NOMO-1 treated with DMSO at 0.1 percent for 48 hours (cell line): ENCODE data around the gene CXCL5.

Source experiments
- DNase-seq: peaks from one replicate; lab custom pipeline; 2025; ENCODE audit not compliant: unreplicated experiment; lab: John Stamatoyannopoulos, UW

Gene CXCL5

DNA sequence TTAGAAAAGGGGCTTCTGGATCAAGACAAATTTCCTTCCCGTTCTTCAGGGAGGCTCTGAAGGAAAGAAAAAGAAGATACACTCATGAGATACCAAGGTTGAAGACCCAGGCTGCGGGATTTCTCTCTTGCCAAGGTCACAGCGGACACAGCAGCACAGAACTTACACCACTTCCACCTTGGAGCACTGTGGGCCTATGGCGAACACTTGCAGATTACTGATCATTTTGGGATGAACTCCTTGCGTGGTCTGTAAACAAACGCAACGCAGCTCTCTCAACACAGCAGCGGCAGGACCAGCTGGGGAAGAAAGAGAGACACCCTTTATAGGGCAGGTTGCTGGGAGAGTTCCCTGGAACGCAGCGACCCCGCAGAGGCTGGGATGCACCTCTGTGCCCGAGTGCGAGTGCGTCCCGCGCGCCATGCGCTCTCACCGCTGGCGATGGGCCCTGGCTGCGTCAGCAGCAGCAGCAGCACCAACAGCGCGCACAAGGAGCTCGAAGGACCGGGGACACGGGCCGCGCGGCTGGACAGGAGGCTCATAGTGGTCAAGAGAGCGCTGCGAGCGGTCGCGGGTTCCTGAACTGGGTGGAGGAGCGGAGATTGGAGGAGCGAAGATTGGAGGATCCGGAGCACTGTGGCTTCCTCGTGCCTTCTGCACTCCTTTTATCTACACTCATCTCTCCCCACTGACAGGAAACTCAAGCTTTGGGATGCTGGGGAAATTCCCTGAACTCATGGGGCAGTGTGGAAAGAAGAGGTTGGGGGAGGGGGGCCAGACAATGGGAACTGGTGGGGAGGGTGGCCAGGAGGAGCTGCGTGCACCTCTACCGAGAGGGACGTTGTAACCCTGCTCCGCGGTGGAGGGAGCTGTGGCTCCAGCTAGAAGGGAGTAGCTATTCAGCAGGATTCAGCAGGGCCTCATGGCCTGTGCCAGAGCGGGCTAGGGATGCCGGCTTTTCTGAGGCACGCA lies at the start of gene CXCL5:
TSS of gene CXCL5 (minus strand) at position 638 of the 972 bp plus-strand sequence. CDS start at position 542, 96 bp downstream.
- no peak for DNase-seq

DNA sequence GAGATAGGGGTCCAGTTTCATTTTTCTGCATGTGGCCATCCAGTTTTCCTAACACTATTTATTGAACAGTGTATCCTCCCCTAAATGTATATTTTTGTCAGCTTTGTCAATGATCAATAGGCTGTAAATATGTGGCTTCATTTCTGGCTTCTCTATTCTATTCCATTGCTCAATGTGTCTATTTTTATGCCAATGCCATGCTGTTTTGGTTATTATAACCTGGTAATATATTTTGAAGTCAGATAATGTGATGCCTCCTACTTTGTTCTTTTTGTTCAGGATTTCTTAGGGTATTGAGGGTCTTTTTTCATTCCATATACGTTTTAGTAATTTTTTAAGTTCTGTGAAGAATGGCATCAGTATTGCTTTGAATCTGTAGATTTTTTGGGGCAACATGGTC lies 48.7 kb upstream of the CXCL5 start:
- DNase-seq = no peak

DNA sequence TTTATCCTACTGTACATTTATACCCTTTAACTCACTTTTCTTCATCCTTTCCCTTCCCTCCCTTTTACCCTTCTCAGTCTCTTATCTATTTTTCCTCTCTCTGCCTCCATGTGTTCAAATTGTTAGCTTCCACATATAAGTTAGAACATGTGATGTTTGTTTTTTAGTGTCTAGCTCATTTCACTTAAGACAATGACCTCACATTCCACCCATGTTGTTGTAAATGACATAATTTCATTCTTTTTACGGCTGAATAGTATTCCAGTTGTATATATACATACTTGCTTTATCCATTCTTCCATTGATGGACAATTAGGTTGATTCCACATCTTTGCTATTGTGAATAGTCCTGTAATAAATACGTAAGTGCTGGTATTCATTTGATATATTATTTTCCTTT lies 47.3 kb upstream of the CXCL5 start:
- DNase-seq = no peak

DNA sequence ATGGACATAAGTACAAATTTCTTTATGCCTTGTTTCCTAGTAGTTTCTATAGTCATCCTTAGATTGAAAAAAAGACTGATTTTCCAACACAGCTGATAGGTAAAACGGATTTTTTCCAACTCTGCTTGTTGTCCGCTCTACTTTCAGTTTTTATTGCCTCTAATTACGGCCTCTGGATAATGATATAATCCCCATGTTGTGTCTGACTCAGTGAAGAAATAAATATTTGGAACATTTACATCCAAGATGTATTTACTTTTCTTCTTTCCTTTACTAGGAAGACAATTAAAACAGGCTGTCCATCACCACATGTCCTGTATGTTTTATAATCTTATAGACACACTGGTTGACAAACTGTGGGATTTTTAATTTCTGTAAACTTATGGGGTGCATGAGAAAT lies 46.8 kb upstream of the CXCL5 start:
- no peak for DNase-seq

DNA sequence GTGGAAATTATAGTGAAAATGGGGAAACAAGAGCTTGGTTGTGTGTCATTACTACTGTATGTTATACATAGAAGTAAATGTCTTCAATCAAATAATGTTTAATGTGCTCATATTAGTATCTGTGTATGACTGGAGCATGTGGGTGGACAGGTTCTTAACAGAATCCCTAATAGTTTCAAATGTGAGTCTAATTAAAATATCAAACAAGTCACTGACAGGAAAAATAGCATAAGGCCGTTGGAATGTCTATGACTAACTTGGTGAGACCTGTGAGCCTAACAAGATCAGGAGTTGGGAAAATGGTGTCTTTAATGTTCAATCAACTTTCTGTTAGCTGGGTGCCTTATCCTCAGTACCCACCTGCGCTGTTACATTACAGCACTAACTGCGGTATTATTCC lies 46.2 kb upstream of the CXCL5 start:
- DNase-seq = no peak

DNA sequence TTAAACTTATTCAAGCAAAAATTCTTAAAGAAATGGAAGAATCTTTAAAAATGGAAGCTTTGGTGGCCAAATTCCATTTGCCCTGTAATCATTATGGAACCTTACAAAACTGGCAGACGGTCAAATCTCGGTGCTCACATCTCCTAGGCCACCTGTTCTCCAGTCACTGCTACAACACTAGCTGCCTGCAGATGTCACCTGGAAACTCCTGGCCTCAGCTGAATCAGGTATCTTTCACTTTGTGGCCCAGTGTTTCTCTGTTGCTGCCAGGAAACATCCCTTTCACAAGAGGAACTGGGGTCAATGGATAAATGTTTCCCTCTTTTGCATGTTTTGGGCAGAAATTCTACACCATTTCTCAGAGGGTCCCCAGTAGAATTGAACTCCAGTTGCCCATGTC lies 44.2 kb upstream of the CXCL5 start:
- no peak for DNase-seq

DNA sequence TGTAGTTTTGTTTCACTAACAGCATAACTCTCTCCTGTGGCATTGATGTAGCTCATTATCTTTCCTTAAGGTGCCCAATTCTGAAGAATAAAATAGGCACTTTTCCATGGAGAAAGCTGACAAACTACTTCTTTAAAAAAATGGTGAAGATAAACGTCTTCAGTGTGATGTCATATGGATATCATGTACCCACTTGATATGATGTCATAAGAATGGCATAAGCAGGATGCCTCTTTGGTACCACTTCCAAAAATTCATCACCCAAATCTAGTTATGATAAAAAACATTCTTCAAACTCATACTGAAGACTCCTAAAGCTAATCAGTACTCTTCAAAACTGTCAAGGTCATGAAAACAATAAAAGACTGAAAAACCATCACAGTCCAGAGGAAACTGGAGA lies 42.9 kb upstream of the CXCL5 start:
- DNase-seq = no peak

DNA sequence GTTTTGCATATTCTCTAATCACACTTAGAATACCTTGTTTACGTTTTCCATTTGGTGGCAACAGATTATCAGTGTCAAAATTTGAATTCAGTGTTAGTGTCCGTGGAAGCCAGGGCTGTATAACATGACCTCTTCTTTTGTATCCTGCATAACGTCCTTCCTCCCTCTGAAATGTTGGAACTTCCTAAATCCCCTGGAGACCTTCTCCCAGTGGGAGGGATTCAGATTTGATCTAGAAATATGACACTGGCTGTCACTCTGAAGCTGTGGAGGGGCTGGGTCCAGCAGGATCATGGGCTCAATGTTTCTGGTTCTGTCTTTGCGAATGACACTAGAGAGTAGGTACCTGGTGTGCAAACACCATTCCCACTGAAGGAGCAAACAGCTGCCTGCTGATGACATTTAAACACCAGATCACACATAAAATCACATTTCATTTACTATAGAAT lies 40.9 kb upstream of the CXCL5 start:
- DNase-seq = no peak

DNA sequence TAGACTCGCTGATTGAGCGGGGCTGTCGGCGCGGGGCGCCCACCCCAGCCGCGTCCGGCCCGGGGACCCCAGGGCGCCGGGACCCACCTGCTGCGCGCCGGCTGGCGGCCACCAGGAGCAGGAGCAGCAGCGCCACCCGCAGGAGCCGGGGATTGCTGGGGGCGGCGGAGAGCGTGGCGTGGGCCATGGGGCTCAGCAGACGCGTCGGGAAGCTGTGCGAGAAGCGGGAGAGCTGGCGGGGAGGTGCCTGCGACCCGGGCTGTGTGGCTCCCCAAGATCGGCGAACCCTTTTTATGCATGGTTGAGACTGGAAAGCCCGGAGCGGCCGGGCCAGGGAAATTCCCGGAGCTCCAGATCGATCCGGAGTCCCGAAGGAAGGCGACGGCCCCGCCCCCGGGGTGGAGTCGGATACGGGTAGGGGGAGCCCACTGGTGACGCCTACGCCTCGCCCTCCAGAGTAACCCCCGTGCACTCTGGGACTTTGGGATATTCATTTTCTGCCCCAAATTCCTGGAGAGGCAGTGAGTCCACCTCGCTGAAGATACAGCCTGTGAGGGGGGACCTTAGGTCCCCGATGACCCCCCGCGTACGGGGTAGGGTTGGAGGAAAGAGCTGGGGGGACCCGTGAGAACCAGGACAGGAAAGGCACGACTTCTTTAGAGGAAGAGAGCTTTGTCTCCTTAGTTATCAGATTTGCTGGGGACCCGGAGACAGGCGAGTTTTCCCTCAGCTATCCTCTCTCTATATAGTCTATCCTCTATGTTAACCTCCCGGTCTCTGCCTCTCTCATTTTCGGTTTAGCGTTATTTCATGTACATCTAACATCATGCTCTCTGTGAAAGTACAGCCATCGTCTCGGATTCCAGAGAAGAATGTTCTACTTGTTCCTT lies 40.2 kb upstream of the CXCL5 start, which contains the start of gene CXCL3:
TSS of gene CXCL3 (minus strand) at position 265 of the 890 bp plus-strand sequence. CDS start at position 187, 78 bp downstream.
- DNase-seq = peak; percentile 6

DNA sequence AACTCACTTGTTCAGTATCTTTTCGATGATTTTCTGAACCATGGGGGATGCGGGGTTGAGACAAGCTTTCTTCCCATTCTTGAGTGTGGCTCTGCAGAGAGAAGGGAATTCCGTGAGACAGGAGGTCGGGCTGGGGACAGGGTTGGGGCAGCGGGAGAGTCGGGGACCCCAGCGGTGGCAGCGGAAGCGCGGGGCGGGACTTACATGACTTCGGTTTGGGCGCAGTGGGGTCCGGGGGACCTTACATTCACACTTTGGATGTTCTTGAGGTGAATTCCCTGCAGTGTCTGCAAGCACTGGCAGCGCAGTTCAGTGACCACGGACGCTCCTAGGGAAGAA lies 39.6 kb upstream of the CXCL5 start:
- no peak for DNase-seq

DNA sequence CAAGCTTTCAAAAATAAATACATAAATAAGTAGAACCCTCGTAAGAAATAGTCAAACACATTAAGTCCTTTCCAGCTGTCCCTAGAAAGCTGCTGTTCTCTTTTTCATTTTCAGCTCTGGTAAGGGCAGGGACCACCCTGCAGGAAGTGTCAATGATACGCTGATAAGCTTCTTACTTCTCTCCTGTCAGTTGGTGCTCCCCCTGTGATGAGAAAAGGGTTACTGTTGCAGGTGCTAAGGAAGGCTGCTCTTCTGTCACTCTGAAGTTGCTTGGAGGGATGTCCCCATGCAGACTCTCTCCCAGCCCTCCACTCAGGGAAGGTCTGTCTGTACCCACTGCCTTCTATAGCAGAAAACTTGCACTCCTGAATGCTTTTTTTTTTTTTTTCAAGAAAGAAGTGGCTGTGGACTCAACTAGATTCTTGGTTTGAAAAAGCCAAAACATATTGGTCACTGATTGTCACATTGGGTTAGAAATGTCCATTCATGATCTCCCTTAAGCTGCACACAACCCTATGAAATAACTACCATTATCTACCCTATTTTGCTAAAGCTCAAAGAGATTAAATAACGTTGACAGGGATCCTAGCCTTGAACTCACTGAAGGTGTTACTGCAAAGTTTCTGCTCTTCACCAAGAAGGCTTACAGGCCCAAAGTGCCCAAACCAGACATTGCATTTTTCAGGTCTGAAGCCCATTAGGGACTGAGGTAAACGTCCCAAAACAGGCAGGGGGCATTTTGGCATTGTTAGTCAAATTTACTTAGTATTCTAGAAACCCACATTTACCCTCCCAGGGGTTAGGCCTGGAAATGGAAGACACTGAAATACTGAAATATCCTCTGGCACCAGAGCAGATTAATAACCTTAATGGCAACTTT lies 38.8 kb upstream of the CXCL5 start:
- DNase-seq = no peak

DNA sequence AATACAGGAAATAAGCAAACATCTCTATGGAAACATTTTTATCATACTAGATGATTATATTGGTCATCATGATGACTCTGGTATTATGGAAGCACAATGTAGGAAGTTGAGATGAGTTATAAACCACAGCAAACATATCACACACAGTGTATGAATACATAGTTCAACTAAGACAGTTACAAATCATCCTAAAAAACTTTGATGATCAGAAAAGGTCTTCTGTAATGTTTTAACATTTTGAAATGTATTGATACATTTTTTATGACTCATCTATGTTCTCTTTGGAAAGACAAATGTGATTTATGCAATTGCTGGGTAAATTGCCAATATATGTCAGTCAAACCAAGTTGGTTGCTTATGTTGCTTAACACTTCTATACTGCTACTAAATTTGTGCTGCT lies 35.3 kb upstream of the CXCL5 start:
- DNase-seq = peak; percentile 16

DNA sequence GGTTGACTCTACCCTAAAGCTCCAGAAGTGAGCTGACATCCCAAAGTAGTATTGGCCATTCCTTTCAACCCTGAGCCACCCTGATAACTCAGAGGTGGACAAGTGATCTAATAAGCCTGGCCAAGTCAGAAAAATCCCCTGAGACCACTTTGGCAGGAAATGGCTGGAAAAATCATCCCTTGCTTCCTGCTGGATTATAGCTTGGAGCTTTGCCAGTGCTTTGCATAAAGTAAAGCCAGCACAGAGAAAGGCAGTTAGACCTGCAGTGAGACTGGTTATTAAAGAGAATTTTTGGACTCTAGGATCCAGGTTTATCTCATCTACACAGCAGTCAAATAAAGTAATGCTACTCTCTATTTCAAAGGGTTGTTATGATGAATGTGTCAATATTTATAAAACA lies 33.6 kb upstream of the CXCL5 start:
- DNase-seq = no peak

DNA sequence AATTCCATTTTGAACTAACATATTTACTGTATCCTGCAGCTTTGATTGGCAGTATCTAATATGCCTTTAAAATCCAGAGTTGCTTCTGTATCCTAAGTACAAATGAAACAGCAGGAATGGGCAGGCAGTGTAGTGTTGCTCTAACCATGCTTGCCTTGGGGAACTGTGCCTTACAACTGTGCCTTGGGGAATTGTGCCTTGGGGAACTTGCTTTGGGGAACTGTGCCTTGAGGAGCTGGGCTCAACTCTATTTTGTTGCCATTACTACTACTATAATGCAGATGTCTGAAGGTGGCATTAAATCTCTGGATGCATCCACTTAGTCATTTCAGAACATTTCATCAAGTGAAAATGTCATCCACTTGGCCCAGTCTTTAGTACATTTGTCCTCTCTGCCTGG lies 33.1 kb upstream of the CXCL5 start:
- no peak for DNase-seq

DNA sequence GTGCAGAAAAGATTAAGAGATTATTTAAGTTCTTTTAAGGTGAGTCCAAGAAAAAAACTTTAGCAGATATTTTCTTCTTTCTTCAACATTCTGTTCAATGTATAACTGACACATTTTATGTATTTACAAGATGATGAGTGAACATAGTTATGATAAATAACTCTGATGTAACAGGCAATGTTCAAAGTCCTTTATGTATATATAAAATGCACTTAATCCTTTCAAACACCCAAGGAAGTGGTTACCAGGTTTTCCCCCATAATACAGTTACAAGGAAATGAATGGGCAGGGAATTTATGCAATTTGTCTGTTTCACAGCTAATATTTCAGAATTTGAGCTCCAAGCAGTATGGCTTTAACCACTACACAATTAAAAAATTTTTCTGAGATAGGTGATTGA lies 31.8 kb upstream of the CXCL5 start:
- DNase-seq = no peak

DNA sequence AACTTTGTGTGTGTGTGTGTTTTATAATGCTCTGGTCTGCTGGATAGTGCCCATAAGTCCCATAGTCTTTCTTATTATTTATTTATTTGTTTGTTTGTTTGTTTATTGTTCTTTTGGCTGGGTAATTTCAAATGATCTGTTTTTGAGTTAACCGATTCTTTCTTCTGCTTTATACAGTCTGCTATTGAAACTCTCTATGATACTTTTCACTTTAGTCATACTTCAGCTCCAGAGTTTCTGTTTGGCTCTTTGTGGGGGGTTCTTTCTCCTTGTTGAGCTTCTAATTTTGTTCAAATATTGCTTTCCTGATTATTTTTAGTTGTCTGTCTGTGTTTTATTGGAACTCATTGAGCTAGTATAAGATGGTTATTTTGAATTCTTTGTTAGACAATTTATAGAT lies 30.0 kb upstream of the CXCL5 start:
- no peak for DNase-seq

DNA sequence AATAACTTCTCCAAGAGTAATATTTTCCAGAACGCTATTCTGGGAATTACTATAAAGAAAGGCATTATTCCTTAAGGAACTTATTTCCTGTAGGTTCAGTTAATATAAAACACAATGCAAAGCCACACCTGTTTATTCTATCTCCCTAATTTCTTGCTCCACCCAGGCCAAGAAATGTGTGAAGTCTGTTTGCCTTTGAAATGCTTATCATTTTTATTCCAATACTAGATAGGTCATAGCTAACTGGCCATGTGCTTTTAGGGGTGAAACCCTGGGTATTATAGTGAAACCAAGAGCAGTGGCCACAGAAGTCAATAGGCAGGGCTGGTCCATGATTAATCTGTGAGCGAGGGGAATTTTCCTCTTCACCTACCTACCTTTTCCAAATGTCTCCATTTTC lies 25.2 kb upstream of the CXCL5 start:
- no peak for DNase-seq

DNA sequence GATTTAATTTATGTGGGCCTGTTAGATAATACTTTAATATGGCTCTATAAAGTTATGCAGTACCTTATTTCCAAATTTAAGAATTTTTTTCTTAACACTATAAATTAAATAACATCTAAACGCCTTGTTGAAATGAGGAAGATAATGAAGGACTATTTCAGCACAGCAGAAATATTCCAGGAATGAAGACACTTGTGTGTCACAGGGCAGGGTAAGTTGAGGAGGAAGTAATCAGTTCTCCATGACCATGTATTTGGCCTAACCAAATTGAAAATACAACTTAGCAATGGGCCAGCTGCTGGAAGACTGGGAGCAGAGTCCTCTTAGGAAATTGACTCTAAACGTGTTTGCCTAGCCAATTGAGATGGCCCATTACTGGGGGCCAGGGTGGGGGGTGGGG lies 23.1 kb upstream of the CXCL5 start:
- DNase-seq = no peak

DNA sequence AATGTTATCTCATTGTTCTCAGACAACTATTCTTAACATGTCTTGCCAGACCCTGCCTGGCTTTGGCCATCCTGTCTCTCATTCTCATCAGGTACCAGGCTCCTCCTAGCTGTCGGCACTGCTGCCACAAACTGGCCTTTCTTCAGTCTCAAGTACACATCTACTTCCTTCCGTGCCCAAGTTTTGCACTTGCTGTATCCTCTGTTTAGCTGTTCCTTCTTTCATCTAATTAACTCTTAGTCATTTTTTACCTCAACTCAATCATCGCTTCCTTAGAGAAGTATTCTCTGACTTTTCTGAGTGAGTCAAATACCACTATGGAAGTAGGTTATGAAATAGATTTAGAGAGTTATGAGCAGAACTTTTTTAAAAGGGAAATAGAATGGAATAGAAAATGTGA lies 20.3 kb upstream of the CXCL5 start:
- peak; percentile 98 for DNase-seq

DNA sequence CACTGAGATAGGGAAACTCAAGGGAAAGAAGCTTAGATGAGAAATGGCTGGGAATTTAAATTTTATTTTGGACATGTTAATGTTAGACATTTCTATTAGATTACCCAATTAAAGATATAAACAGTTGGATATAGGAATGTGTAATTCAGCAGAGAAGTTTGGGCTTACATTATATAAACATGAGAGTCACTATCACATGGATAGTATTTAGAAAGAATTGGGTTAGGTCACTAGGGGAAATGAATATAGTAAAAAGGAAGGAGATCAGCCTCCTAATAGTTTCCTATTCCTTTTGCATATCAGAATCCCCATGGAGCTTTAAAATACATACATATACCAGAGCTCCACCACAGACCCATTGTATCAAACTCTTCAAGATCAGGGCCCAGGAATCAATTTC lies 19.6 kb upstream of the CXCL5 start:
- no peak for DNase-seq

DNA sequence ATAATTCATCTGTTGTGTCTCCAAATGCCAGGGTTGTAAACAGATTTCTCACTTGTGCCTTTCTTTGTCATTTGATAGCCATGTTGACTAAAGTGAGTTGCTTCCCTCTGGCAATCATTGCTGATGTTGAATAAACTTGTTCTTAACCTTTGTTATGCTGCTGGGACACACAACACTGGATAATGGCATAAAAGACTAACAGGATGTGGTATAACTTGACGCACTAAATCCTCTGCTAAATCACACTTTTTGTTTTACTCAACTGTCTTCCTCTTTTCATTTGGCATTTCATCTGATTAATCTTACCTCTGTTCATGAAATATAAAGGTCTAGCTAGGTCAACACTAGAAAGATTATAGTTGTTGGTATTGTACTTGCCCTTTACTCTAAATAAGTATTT lies 17.6 kb upstream of the CXCL5 start:
- peak; percentile 66 for DNase-seq
